AG09319 (cell line): ENCODE results near the gene ZNF777.

Source experiments
- DNase-seq: peaks from one replicate; pipeline ENCODE4 v3.0.0-alpha.2; 2010; ENCODE audit warnings: low read depth; ENCODE audit errors: extremely low read depth
- CTCF ChIP-seq: IDR thresholded peaks from 2 replicates; pipeline ENCODE4 v1.5.1; 2011; ENCODE audit warnings: low read depth, mild to moderate bottlenecking, inconsistent platforms, low read length, moderate library complexity

The ZNF777 gene

GRCh38 chr7:149490083-149490760 lies 29.4 kb upstream of the ZNF777 start:
- TF ChIP-seq CTCF, result no peak
- DNase-seq, result no peak

GRCh38 chr7:149489391-149490024 lies 28.6 kb upstream of the ZNF777 start:
- TF ChIP-seq CTCF, result no peak; the same call in 1 of the 2 replicates
- no peak for DNase-seq

- no peak for TF ChIP-seq CTCF
- no peak for DNase-seq
These were observed 18.7 kb upstream of the ZNF777 start for GRCh38 chr7:149479568-149479967.

DNA sequence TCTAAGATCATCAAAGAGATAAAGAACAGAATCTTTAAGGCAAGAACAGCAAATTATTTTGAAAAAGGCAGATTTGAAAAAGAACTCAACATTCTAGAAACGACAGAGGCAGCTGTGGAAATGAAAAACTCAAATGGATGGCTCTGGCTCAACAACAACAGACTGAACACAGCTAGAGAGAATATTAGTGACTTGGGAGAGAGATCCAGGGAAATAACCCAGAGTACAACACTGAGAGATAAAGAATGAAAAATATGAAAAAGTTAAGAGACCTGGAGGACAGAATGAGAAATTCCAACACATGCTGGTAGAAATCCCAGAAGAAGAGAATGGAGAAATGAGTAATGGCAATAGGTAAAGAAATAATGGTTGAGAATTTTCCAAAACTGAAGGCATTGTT lies 17.9 kb upstream of the ZNF777 start:
- no peak for DNase-seq
- no peak for TF ChIP-seq CTCF

DNA sequence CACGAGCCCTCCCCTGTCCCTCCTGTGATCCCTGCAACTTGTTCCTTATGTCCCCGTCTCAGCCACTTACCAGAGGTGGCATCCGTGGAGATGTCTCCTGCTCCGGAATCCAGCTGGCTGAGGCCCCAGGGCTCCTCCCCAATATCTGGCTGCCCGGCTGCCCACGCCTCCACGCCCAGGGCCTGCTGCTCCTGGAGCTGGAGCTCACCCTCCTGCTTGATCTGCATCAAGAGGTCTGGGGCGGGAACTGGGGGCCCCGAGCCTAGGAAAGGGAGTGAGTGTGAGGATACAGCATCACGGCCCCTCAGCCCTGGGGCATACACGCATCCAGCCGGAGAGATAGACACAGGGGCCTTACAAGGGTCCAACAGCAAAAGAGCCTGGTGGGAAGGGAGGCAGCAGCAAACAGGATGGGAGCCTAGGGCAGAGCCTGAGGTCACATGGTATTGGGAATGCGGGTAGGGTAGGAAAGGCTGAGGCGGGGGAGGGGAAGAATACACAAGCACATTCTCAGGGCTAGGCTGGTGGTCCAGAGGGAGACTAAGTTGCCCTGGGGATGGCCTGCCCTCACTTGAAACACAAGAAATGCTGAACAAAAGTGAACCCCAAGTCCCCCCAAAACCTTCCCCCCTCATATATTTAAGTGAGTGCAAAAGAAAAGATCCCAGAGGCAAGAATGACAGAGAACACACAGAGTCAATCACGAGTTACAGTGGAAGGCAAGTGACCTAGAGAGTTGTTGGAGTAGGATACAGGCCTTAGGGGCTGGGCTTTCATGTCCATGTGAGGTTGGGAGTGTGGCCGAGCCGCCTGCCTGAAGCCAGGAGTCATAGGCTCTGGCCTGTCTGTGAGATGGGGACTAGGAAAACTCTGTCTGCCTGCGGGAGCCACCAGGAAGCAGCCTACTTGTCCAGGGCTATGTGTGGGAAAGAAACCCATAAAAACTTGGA lies 16.9 kb upstream of the ZNF777 start:
- DNase-seq, result no peak
- TF ChIP-seq CTCF, result no peak

DNA sequence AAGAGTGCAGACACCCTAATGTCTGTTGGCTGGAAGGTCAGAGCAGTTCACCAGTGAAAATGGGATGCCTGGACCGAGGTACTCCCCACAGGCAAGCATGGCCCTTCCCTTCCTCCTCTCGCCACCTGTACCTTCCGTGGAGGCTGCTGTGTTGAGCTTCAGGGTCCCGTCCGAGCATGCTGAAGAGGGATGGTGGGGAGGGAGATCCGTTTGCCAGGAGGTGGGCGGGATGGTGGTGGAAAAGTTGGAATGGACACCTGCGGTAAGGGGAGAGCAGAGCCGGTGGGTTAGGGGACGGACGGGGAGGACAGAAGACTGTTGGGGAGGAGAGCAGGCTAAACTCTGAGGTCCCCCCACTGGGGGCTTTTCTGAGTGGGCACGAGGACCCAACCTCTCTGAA lies 15.9 kb upstream of the ZNF777 start:
- no peak for TF ChIP-seq CTCF
- DNase-seq, result no peak
